K562 (cell line): ENCODE measurements around the gene NEDD8. TPM values are rescaled to one million over a fixed set of nuclear protein-coding genes. Genes with fewer than 3 reads are reported as not detected.

ENCODE experiments used
- ATAC-seq: fragments of 200-7000 bp; cut with Tn5 transposase; 3 replicates; pipeline ENCODE4 v1.9.1; 2020; ENCODE audit warnings: moderate library complexity
- BruUV-seq: library from RNA; stranded (reverse); fragments of 400-500 nt; replicated peaks from 2 replicates; lab custom pipeline; 2021; lab: Mats Ljungman, UMichigan
- CTCF ChIA-PET: fragments of 300-600 bp; formaldehyde crosslinking; extraction: SDS; loops from one replicate; lab custom pipeline; 2021; ENCODE audit warnings: low intra/inter-chr PET ratio; lab: Yijun Ruan, JAX
- POLR2A ChIA-PET: fragments of 300-600, 350-650 bp; sonication (Branson Sonifier 250); formaldehyde crosslinking; extraction: SDS; loops from one replicate; lab custom pipeline; 2021; ENCODE audit warnings: antibody characterized with exemption, inconsistent platforms; lab: Yijun Ruan, JAX
- DNase-seq, 4 experiments: peaks; one replicate each; pipeline versions ENCODE4 v3.0.0 to v3.0.0-alpha.2; 2011 to 2018; ENCODE audit warnings: low spot score in 3 of 4, mixed read lengths in 3 of 4; ENCODE audit errors: extremely low read depth in 1 of 4
- FAIRE-seq: peaks from 2 replicates; lab custom pipeline; 2011; peaks lifted over from hg19 to GRCh38; lab: Jason Lieb, UNC
- H2AFZ ChIP-seq: 2 replicates; pipeline ENCODE4 v1.6.0; 2011; ENCODE audit warnings: low read depth, low read length, control low read depth, inconsistent platforms
- H3K27ac ChIP-seq: fragments of 200-600 bp; 3 replicates; pipeline ENCODE4 v1.8.0; 2011; ENCODE audit warnings: low read depth, mild to moderate bottlenecking, control low read depth, inconsistent platforms, low read length, moderate library complexity, mixed read lengths; ENCODE audit errors: extremely low read depth
- H3K27me3 ChIP-seq, 2 experiments: fragments of 300-600 bp in 1 of 2; 2 replicates in 1 of 2; 3 replicates in 1 of 2; pipeline versions ENCODE4 v1.6.0 to v1.8.0; 2011; ENCODE audit warnings: inconsistent platforms in 2 of 2, low read length in 2 of 2, mild to moderate bottlenecking in 1 of 2, mixed read lengths in 1 of 2, moderate library complexity in 1 of 2; ENCODE audit not compliant: control insufficient read depth in 2 of 2, insufficient read depth in 2 of 2
- H3K36me3 ChIP-seq: fragments of 300-600 bp; 3 replicates; pipeline ENCODE4 v1.8.0; 2011; ENCODE audit warnings: mild to moderate bottlenecking, low read length, inconsistent platforms; ENCODE audit not compliant: control insufficient read depth, insufficient read depth
- H3K4me1 ChIP-seq, 2 experiments: fragments of 200-600 bp in 1 of 2; replicated peaks in 1 of 2; 2 replicates in 1 of 2; 3 replicates in 1 of 2; pipeline versions ENCODE4 v1.5.1 to v1.8.0; 2011; ENCODE audit warnings: inconsistent platforms in 2 of 2, low read length in 2 of 2, mild to moderate bottlenecking in 1 of 2, mixed read lengths in 1 of 2, moderate library complexity in 1 of 2; ENCODE audit not compliant: control insufficient read depth in 2 of 2, insufficient read depth in 2 of 2
- H3K4me2 ChIP-seq: 2 replicates; pipeline ENCODE4 v1.6.1; 2011; ENCODE audit warnings: low read length, control low read depth, inconsistent platforms, mixed read lengths; ENCODE audit not compliant: insufficient read depth
- H3K4me3 ChIP-seq: fragments of 200-600 bp; sonication (generic), shearing (Covaris generic); 2 replicates; pipeline ENCODE4 v1.5.1; 2016; ENCODE audit warnings: control low read depth, inconsistent platforms
- H3K79me2 ChIP-seq: fragments of 200-600 bp; 3 replicates; pipeline ENCODE4 v1.8.0; 2011; ENCODE audit warnings: low read length, inconsistent platforms; ENCODE audit not compliant: control insufficient read depth, insufficient read depth
- H3K9ac ChIP-seq, 2 experiments: 2 replicates each; pipeline versions ENCODE4 v1.6.0 to v1.6.1; 2011; ENCODE audit warnings: low read depth in 2 of 2, low read length in 2 of 2, control low read depth in 1 of 2, inconsistent platforms in 1 of 2, mild to moderate bottlenecking in 1 of 2, mixed read lengths in 1 of 2; ENCODE audit not compliant: insufficient read depth in 1 of 2
- H3K9me1 ChIP-seq: one replicate; pipeline ENCODE4 v1.6.0; 2011; ENCODE audit warnings: inconsistent platforms, mild to moderate bottlenecking, low read length, moderate library complexity; ENCODE audit not compliant: control insufficient read depth, insufficient read depth
- H3K9me3 ChIP-seq: replicated peaks from 2 replicates; pipeline ENCODE4 v1.5.1; 2011; ENCODE audit warnings: low read depth, low read length, inconsistent platforms; ENCODE audit not compliant: control insufficient read depth, insufficient read depth
- H4K20me1 ChIP-seq: replicated peaks from 2 replicates; pipeline ENCODE4 v1.6.1; 2011; ENCODE audit warnings: low read length, inconsistent platforms, mixed read lengths; ENCODE audit not compliant: control insufficient read depth, insufficient read depth
- CHCHD3 ChIP-seq: fragments of 250-450 bp; sonication (Bioruptor Pico); IDR thresholded peaks from 2 replicates; pipeline ENCODE4 v2.1.2; 2022; ENCODE audit warnings: mild to moderate bottlenecking
- GATAD2A ChIP-seq: fragments of 450-650 bp; IDR thresholded peaks from 2 replicates; pipeline ENCODE4 v1.6.1; 2017
- MEF2A ChIP-seq: IDR thresholded peaks from 2 replicates; pipeline ENCODE4 v1.6.1; 2011; ENCODE audit warnings: low read depth, mild to moderate bottlenecking, low read length, moderate library complexity; ENCODE audit not compliant: control insufficient read depth
- MEIS2 ChIP-seq: fragments of 450-650 bp; IDR thresholded peaks from 2 replicates; pipeline ENCODE4 v1.6.1; 2014; ENCODE audit warnings: mild to moderate bottlenecking; ENCODE audit not compliant: partially characterized antibody
- NCOR1 ChIP-seq: fragments of 450-650 bp; IDR thresholded peaks from 2 replicates; pipeline ENCODE4 v1.6.1; 2016; ENCODE audit warnings: mild to moderate bottlenecking, moderate library complexity
- PREB ChIP-seq: sonication (generic); formaldehyde crosslinking; IDR thresholded peaks from 2 replicates; pipeline ENCODE4 v1.8.1; 2023; ENCODE audit warnings: mild to moderate bottlenecking, missing genetic modification reagents
- U2AF2 ChIP-seq: fragments of 200-400 bp; formaldehyde crosslinking; optimal IDR thresholded peaks from 2 replicates; pipeline ENCODE3; 2017; ENCODE audit warnings: low read depth, mild to moderate bottlenecking, low read length
- WHSC1 ChIP-seq: IDR thresholded peaks from one replicate; pipeline ENCODE4 v1.6.1; 2012; ENCODE audit warnings: low read length, control low read depth, inconsistent platforms
- ZFP36 ChIP-seq: fragments of 150-350 bp; IDR thresholded peaks from 2 replicates; pipeline ENCODE4 v1.6.1; 2018; ENCODE audit warnings: low read length, low read depth; ENCODE audit not compliant: partially characterized antibody
- ZNF696 ChIP-seq: fragments of 250-450 bp; sonication (Bioruptor Pico); conservative IDR thresholded peaks from 2 replicates; pipeline ENCODE4 v1.4.0; 2020; ENCODE audit warnings: mild to moderate bottlenecking, moderate library complexity
- WGBS: fragments of 100-300 bp; shearing (Covaris generic); methylation state at CpG from one replicate; pipeline ENCODE4 v1.1.6; 2016; ENCODE audit warnings: low coverage, mixed read lengths; ENCODE audit not compliant: insufficient coverage; ENCODE audit errors: missing lambda C conversion rate; 5-methylcytosine and 5-hydroxymethylcytosine counted together
- in situ Hi-C: fragments of 300-500 bp; cut with MboI; formaldehyde crosslinking; loops from 4 replicates; pipeline ENCODE4 v1.15.0; 2018; ENCODE audit warnings: inconsistent platforms, mixed read lengths
- intact Hi-C: fragments of 100-400 bp; cut with micrococcal nuclease; formaldehyde crosslinking; loops from 2 replicates; pipeline ENCODE4 v1.14.2; 2022
- polyA plus RNA-seq, 8 experiments: library from polyadenylated mRNA; depleted of rRNA in 4 of 8; stranded (reverse) in 5 of 8; unstranded in 3 of 8; fragments of >200 nt; fragmentation: Nextera tagmentation in 2 of 8; fragmentation: Illumina TruSeq in 1 of 8; extraction: Ambion mirVana in 2 of 8; extraction: Trizol in 1 of 8; gene quantifications; 2 replicates each; pipeline versions ENCODE4 v1.2.1 to v1.2.3, GENCODE V29; 2011 to 2014; ENCODE audit warnings: inconsistent platforms in 1 of 8, missing spikeins in 1 of 8
- total RNA-seq, 7 experiments: library from RNA; depleted of rRNA in 6 of 7; stranded (reverse); fragments of >200 nt in 6 of 7; fragmentation: Illumina TruSeq in 2 of 7; extraction: Trizol in 2 of 7; gene quantifications; 2 replicates each; pipeline versions ENCODE4 v1.2.1 to v1.2.3, GENCODE V29; 2011 to 2021; ENCODE audit warnings: low replicate concordance in 1 of 7

NEDD8 gene
- total and polyA plus RNA-seq, 9 of the 15 experiments (the other 6 are each of a cell fraction or from before 2014, with no cell fraction given): 142 to 691 (median 260) TPM

GRCh38 chr14:24177041-24177825, 54.9 kb downstream of the NEDD8 start (continued):
- TF ChIP-seq MEF2A: no peak
- no peak for TF ChIP-seq CHCHD3 (CRISPR knock-in tag)

- intact Hi-C loops (no loop called here), in situ Hi-C loops (no loop called here)
- no peaks in the 10 kb centered on the region for H3K79me2 ChIP-seq
- peaks cover 31% of the 10 kb centered on the region; the same call in 2 of the 3 replicates for H3K36me3 ChIP-seq
- H3K27me3 ChIP-seq: no peaks in the 10 kb centered on the region
- TF ChIP-seq ZNF696: no peak
- TF ChIP-seq WHSC1: no peak
- TF ChIP-seq NCOR1: no peak
- no peak for TF ChIP-seq GATAD2A
- TF ChIP-seq ZFP36: no peak
- TF ChIP-seq MEIS2: no peak
- TF ChIP-seq PREB (CRISPR knock-in tag): no peak
- no peak for TF ChIP-seq U2AF2
- no peak for ATAC-seq
- H3K4me3 ChIP-seq: no peak overlapping the region
- H2AFZ ChIP-seq: no peak overlapping the region
- no peak for DNase-seq
- peak overlapping the region in 1 of 2 experiments; percentile 68; a peak in 1 of 4 replicates for H3K9ac ChIP-seq
- ChIA-PET POLR2A (no interaction called here), CTCF (no interaction called here)
- H3K4me2 ChIP-seq: no peak overlapping the region
- WGBS: 93% methylated on average over 4 of the region's 5 CpGs
- FAIRE-seq: no peak
- no TSS peak for BruUV-seq
- no peak overlapping the region for H3K27ac ChIP-seq
- no peaks in the 10 kb centered on the region for H3K9me3 ChIP-seq
- H3K9me1 ChIP-seq: no peaks in the 10 kb centered on the region
- no peaks in the 10 kb centered on the region for H4K20me1 ChIP-seq
- H3K4me1 ChIP-seq: no peaks in the 10 kb centered on the region; a peak in 3 of 5 replicates
These were observed 55.6 kb downstream of the NEDD8 start for GRCh38 chr14:24176599-24176998.
